GM04503 (cell line): ENCODE data around the gene AMPD3.

Source experiments
- DNase-seq: peaks from one replicate; pipeline ENCODE4 v3.0.0-alpha.2; 2012; ENCODE audit warnings: low read depth

Gene AMPD3

GRCh38 chr11:10504490-10504889, 49.4 kb downstream of the AMPD3 start:
- DNase-seq = no peak

- no peak for DNase-seq
These were observed 50.4 kb downstream of the AMPD3 start for GRCh38 chr11:10505278-10506007.

GRCh38 chr11:10506008-10506370, 50.9 kb downstream of the AMPD3 start:
- no peak for DNase-seq

GRCh38 chr11:10511181-10511621, 56.1 kb downstream of the AMPD3 start:
- DNase-seq = no peak

- DNase-seq = no peak
These were observed 59.1 kb downstream of the AMPD3 start for GRCh38 chr11:10514202-10514601.

- DNase-seq = no peak
These were observed 59.6 kb downstream of the AMPD3 start for GRCh38 chr11:10514709-10515108.

GRCh38 chr11:10515418-10515817, 60.4 kb downstream of the AMPD3 start:
- no peak for DNase-seq

- no peak for DNase-seq
These were observed 63.1 kb downstream of the AMPD3 start for GRCh38 chr11:10518123-10518522.

GRCh38 chr11:10518891-10519290, 63.8 kb downstream of the AMPD3 start:
- DNase-seq = no peak

- DNase-seq = no peak
These were observed 64.6 kb downstream of the AMPD3 start for GRCh38 chr11:10519630-10520029.

- DNase-seq = no peak
These were observed 65.5 kb downstream of the AMPD3 start for GRCh38 chr11:10520562-10520961.

- DNase-seq = no peak
These were observed 67.2 kb downstream of the AMPD3 start for GRCh38 chr11:10522276-10522675.

- no peak for DNase-seq
These were observed 67.9 kb downstream of the AMPD3 start for GRCh38 chr11:10522921-10523320.

GRCh38 chr11:10524471-10524870, 69.4 kb downstream of the AMPD3 start:
- DNase-seq = no peak

GRCh38 chr11:10526974-10527918, 72.2 kb downstream of the AMPD3 start:
- DNase-seq = no peak

GRCh38 chr11:10528121-10528520, 73.1 kb downstream of the AMPD3 start:
- no peak for DNase-seq

GRCh38 chr11:10529279-10529678, 74.2 kb downstream of the AMPD3 start:
- no peak for DNase-seq

- DNase-seq = no peak
These were observed 77.5 kb downstream of the AMPD3 start for GRCh38 chr11:10532526-10532925.

GRCh38 chr11:10533323-10533722, 78.3 kb downstream of the AMPD3 start:
- DNase-seq = no peak

GRCh38 chr11:10534316-10534715, 79.3 kb downstream of the AMPD3 start:
- DNase-seq = no peak

GRCh38 chr11:10537600-10537999, 82.5 kb downstream of the AMPD3 start:
- no peak for DNase-seq

- no peak for DNase-seq
These were observed 83.9 kb downstream of the AMPD3 start for GRCh38 chr11:10538924-10539323.

GRCh38 chr11:10539339-10539738, 84.3 kb downstream of the AMPD3 start:
- no peak for DNase-seq
